HepG2 (cell line): ENCODE measurements around the gene MARVELD3. TPM values are rescaled to one million over a fixed set of nuclear protein-coding genes. Genes with fewer than 3 reads are reported as not detected.

Experiments used
- ATAC-seq: fragments of 200-7000 bp; cut with Tn5 transposase; 3 replicates; pipeline ENCODE4 v1.9.1; 2020; ENCODE audit warnings: mild to moderate bottlenecking, moderate library complexity
- BruUV-seq: library from RNA; stranded (reverse); fragments of 400-500 nt; replicated peaks from 2 replicates; lab custom pipeline; 2021; lab: Mats Ljungman, UMichigan
- CTCF ChIA-PET: fragments of 300-600 bp; formaldehyde crosslinking; extraction: SDS; loops from one replicate; lab custom pipeline; 2021; ENCODE audit warnings: low total read pairs, inconsistent platforms, low intra/inter-chr PET ratio; lab: Yijun Ruan, JAX
- POLR2A ChIA-PET: fragments of 350-600 bp; sonication (Branson Sonifier 250); formaldehyde crosslinking; loops from one replicate; lab custom pipeline; 2020; ENCODE audit warnings: antibody characterized with exemption, inconsistent platforms; lab: Yijun Ruan, JAX
- DNase-seq: peaks from one replicate; pipeline ENCODE4 v3.0.0-alpha.2; 2015; ENCODE audit warnings: low spot score
- FAIRE-seq: peaks from 3 replicates; lab custom pipeline; 2011; peaks lifted over from hg19 to GRCh38; lab: Jason Lieb, UNC
- H2AFZ ChIP-seq: one replicate; pipeline ENCODE4 v1.6.1; 2011; ENCODE audit warnings: low read length, inconsistent platforms
- H3K27ac ChIP-seq: fragments of 300-600 bp; 3 replicates; pipeline ENCODE4 v1.8.0; 2011; ENCODE audit warnings: mixed run types, mild to moderate bottlenecking, mixed read lengths, low read length, inconsistent platforms; ENCODE audit not compliant: insufficient read depth; ENCODE audit errors: extremely low read length
- H3K27me3 ChIP-seq, 2 experiments: fragments of 200-600 bp in 1 of 2; 2 replicates in 1 of 2; 3 replicates in 1 of 2; pipeline versions ENCODE4 v1.6.0 to v1.8.0; 2011; ENCODE audit warnings: low read length in 2 of 2, mild to moderate bottlenecking in 2 of 2, moderate library complexity in 2 of 2, inconsistent platforms in 1 of 2; ENCODE audit not compliant: insufficient read depth in 2 of 2, control insufficient read depth in 1 of 2
- H3K36me3 ChIP-seq, 2 experiments: fragments of 200-600 bp in 1 of 2; replicated peaks in 1 of 2; 2 replicates in 1 of 2; 3 replicates in 1 of 2; pipeline versions ENCODE4 v1.5.1 to v1.8.0; 2011; ENCODE audit warnings: low read length in 2 of 2, inconsistent platforms in 1 of 2; ENCODE audit not compliant: insufficient read depth in 2 of 2, control insufficient read depth in 1 of 2
- H3K4me1 ChIP-seq: 2 replicates; pipeline ENCODE4 v1.5.1; 2012; ENCODE audit warnings: low read length, inconsistent platforms; ENCODE audit not compliant: insufficient read depth
- H3K4me2 ChIP-seq: 2 replicates; pipeline ENCODE4 v1.6.0; 2011; ENCODE audit warnings: low read depth, low read length, inconsistent platforms
- H3K4me3 ChIP-seq, 3 experiments: fragments of 200-600 bp in 1 of 3; sonication (generic), shearing (Covaris generic) in 1 of 3; replicated peaks in 1 of 3; 2 replicates each; pipeline ENCODE4 v1.5.1; 2011 to 2016; ENCODE audit warnings: low read length in 3 of 3, inconsistent platforms in 2 of 3, low read depth in 2 of 3, mild to moderate bottlenecking in 2 of 3, control low read depth in 1 of 3, mixed read lengths in 1 of 3; ENCODE audit not compliant: insufficient read depth in 1 of 3
- H3K79me2 ChIP-seq: one replicate; pipeline ENCODE4 v1.6.1; 2011; ENCODE audit warnings: low read length, inconsistent platforms; ENCODE audit not compliant: insufficient read depth
- H3K9ac ChIP-seq: 2 replicates; pipeline ENCODE4 v1.6.0; 2011; ENCODE audit warnings: mild to moderate bottlenecking, low read depth, low read length, inconsistent platforms; ENCODE audit not compliant: insufficient read depth
- H3K9me3 ChIP-seq: 2 replicates; pipeline ENCODE4 v1.5.1; 2012; ENCODE audit warnings: mild to moderate bottlenecking, low read length
- H4K20me1 ChIP-seq: 2 replicates; pipeline ENCODE4 v1.6.0; 2011; ENCODE audit warnings: inconsistent platforms, mild to moderate bottlenecking, low read length, moderate library complexity; ENCODE audit not compliant: insufficient read depth
- BHLHE40 ChIP-seq: IDR thresholded peaks from 2 replicates; pipeline ENCODE4 v1.6.1; 2011; ENCODE audit warnings: low read length, improper control_type of control experiment
- CENPX ChIP-seq: sonication (generic); formaldehyde crosslinking; IDR thresholded peaks from 2 replicates; pipeline ENCODE4 v1.9.0; 2021; ENCODE audit warnings: mild to moderate bottlenecking, missing genetic modification reagents, moderate library complexity
- CREB1 ChIP-seq, 2 experiments: fragments of 450-650 bp in 1 of 2; IDR thresholded peaks; 2 replicates each; pipeline ENCODE4 v1.6.1; 2016 to 2017; ENCODE audit warnings: control low read depth in 1 of 2, mild to moderate bottlenecking in 1 of 2, missing compliant biosample characterization in 1 of 2, missing genetic modification characterization in 1 of 2
- DDIT3 ChIP-seq: sonication (generic); formaldehyde crosslinking; IDR thresholded peaks from 2 replicates; pipeline ENCODE4 v1.4.0; 2020; ENCODE audit warnings: mild to moderate bottlenecking, missing genetic modification reagents
- NFIB ChIP-seq: sonication (generic); formaldehyde crosslinking; IDR thresholded peaks from 2 replicates; pipeline ENCODE4 v1.9.0; 2021; ENCODE audit warnings: missing genetic modification reagents, mild to moderate bottlenecking, borderline replicate concordance
- PTBP1 ChIP-seq: fragments of 200-400 bp; formaldehyde crosslinking; IDR thresholded peaks from 2 replicates; pipeline ENCODE4 v1.6.1; 2018; ENCODE audit warnings: low read length, low read depth; ENCODE audit not compliant: poor library complexity, severe bottlenecking
- ZNF101 ChIP-seq: sonication (generic); formaldehyde crosslinking; IDR thresholded peaks from 2 replicates; pipeline ENCODE4 v1.4.0; 2020; ENCODE audit warnings: mild to moderate bottlenecking, low read depth, missing genetic modification reagents, borderline replicate concordance
- ZNF224 ChIP-seq: sonication (generic); formaldehyde crosslinking; IDR thresholded peaks from 2 replicates; pipeline ENCODE4 v1.5.0; 2020; ENCODE audit warnings: mild to moderate bottlenecking, missing genetic modification reagents
- ZNF414 ChIP-seq: sonication (generic); formaldehyde crosslinking; IDR thresholded peaks from 2 replicates; pipeline ENCODE4 v1.5.0; 2020; ENCODE audit warnings: missing genetic modification reagents
- ZNF460 ChIP-seq: sonication (generic); formaldehyde crosslinking; IDR thresholded peaks from 2 replicates; pipeline ENCODE4 v1.5.1; 2020; ENCODE audit warnings: missing genetic modification reagents, mild to moderate bottlenecking, borderline replicate concordance
- ZNF687 ChIP-seq: sonication (generic); formaldehyde crosslinking; IDR thresholded peaks from 2 replicates; pipeline ENCODE4 v1.5.1; 2020; ENCODE audit warnings: mild to moderate bottlenecking, missing genetic modification reagents, moderate library complexity
- ZNF782 ChIP-seq: sonication (generic); formaldehyde crosslinking; IDR thresholded peaks from 2 replicates; pipeline ENCODE4 v1.4.0; 2020; ENCODE audit warnings: missing genetic modification reagents, mild to moderate bottlenecking, borderline replicate concordance
- WGBS: methylation state at CpG from one replicate; pipeline ENCODE4 v1.1.6; 2017; ENCODE audit warnings: low lambda C conversion rate; 5-methylcytosine and 5-hydroxymethylcytosine counted together
- in situ Hi-C: cut with HindIII; loops from 2 replicates; pipeline ENCODE4 v1.10.0; 2017; ENCODE audit warnings: low pct_unique_long_range_greater_than_20kb; ENCODE audit not compliant: extremely low pct_ligation_motif_present
- intact Hi-C: fragments of 100-400 bp; cut with micrococcal nuclease; formaldehyde crosslinking; loops from one replicate; pipeline ENCODE4 v1.10.0; 2022; ENCODE audit not compliant: unreplicated experiment
- polyA plus RNA-seq, 8 experiments: library from polyadenylated mRNA; depleted of rRNA in 3 of 8; stranded (reverse) in 7 of 8; unstranded in 1 of 8; fragments of >200 nt; fragmentation: Illumina TruSeq in 4 of 8; extraction: Trizol in 4 of 8; gene quantifications; 2 replicates each; pipeline versions ENCODE4 v1.2.1 to v1.2.3, GENCODE V29; 2011 to 2016; ENCODE audit warnings: low read depth in 4 of 8, missing spikeins in 1 of 8, mixed read lengths in 1 of 8; ENCODE audit not compliant: insufficient read depth in 1 of 8
- total RNA-seq, 5 experiments: library from RNA; depleted of rRNA; stranded (reverse); fragments of >200 nt; fragmentation: Illumina TruSeq; extraction: Trizol; gene quantifications; 2 replicates each; pipeline ENCODE4 v1.2.3, GENCODE V29; 2016; ENCODE audit warnings: low read depth in 1 of 5
- TF ChIP-seq, protein P1 (sequence below): sonication (generic); formaldehyde crosslinking; IDR thresholded peaks from 2 replicates; pipeline ENCODE4 v1.5.1; 2020; ENCODE audit warnings: mild to moderate bottlenecking, missing genetic modification reagents, moderate library complexity
- TF ChIP-seq, protein P2 (sequence below): conservative IDR thresholded peaks from 2 replicates; pipeline ENCODE4 v1.6.1; 2018; ENCODE audit warnings: missing genetic modification reagents

The MARVELD3 gene
- total and polyA plus RNA-seq, 2 of the 13 experiments (the other 11 are each of a cell fraction or from before 2014, with no cell fraction given), result 4.8 to 5.6 TPM

GRCh38 chr16:71584543-71585317 is 41.3 kb upstream of the MARVELD3 start:
- ATAC-seq (no peak), DNase-seq (no peak), FAIRE-seq (no peak)
- Histone ChIP-seq H3K4me1 (peaks cover 78% of the 10 kb centered on the region), H3K4me3 (peak overlapping the region in 2 of 3 experiments; percentile 25 to 35; a peak in 5 of 6 replicates), H3K9ac (peak overlapping the region; percentile 59), H2AFZ (no peak overlapping the region), H3K27me3 (no peaks in the 10 kb centered on the region), H3K9me3 (no peaks in the 10 kb centered on the region), H3K79me2 (no peaks in the 10 kb centered on the region), H3K36me3 (no peaks in the 10 kb centered on the region), H4K20me1 (no peaks in the 10 kb centered on the region), H3K4me2 (peak overlapping the region; percentile 59), H3K27ac (peak overlapping the region; percentile 90)
- in situ Hi-C loops (no loop called here), intact Hi-C loops (loop anchor here (1.0 kb wide), 2 partner anchors 9 to 11 kb away; no protein-coding TSS in a partner anchor)
- CTCF ChIA-PET, result no interaction called here
- WGBS, result 57% methylated on average over 3 of the region's 3 CpGs
- BruUV-seq, result no TSS peak
- POLR2A ChIA-PET, result interaction anchor here (0.8 to 6.8 kb wide), 8 partner anchors 8 to 123 kb away, joined by 3 to 93 read pairs (median 16); partner anchors contain the start of genes TAT and ZNF23
- no peak for TF ChIP-seq NFIB (CRISPR knock-in tag)
- no peak for TF ChIP-seq CREB1 (IDR thresholded peaks at IDR 0.05)
- TF ChIP-seq CREB1 (CRISPR knock-in tag; IDR thresholded peaks at IDR 0.05), result 0 out of 2 replicates have a peak, but pooled peaks have one; percentile 15
- TF ChIP-seq, protein P1, sequence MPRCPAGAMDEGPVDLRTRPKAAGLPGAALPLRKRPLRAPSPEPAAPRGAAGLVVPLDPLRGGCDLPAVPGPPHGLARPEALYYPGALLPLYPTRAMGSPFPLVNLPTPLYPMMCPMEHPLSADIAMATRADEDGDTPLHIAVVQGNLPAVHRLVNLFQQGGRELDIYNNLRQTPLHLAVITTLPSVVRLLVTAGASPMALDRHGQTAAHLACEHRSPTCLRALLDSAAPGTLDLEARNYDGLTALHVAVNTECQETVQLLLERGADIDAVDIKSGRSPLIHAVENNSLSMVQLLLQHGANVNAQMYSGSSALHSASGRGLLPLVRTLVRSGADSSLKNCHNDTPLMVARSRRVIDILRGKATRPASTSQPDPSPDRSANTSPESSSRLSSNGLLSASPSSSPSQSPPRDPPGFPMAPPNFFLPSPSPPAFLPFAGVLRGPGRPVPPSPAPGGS (CRISPR knock-in tag), result 0 out of 2 replicates have a peak, but pooled peaks have one; percentile 32
- peak; percentile 14; the same call in 1 of the 2 replicates for TF ChIP-seq ZNF687
- TF ChIP-seq CENPX (CRISPR knock-in tag), result no peak
- TF ChIP-seq BHLHE40, result no peak
- peak; percentile 75; the same call in 1 of the 2 replicates for TF ChIP-seq ZNF460 (CRISPR knock-in tag)
- TF ChIP-seq DDIT3 (CRISPR knock-in tag), result no peak
- no peak for TF ChIP-seq ZNF414 (CRISPR knock-in tag)
- no peak for TF ChIP-seq PTBP1
- TF ChIP-seq ZNF224, result no peak; the same call in 1 of the 2 replicates
- no peak for TF ChIP-seq ZNF782
- TF ChIP-seq, protein P2, sequence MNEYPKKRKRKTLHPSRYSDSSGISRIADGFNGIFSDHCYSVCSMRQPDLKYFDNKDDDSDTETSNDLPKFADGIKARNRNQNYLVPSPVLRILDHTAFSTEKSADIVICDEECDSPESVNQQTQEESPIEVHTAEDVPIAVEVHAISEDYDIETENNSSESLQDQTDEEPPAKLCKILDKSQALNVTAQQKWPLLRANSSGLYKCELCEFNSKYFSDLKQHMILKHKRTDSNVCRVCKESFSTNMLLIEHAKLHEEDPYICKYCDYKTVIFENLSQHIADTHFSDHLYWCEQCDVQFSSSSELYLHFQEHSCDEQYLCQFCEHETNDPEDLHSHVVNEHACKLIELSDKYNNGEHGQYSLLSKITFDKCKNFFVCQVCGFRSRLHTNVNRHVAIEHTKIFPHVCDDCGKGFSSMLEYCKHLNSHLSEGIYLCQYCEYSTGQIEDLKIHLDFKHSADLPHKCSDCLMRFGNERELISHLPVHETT, result no peak; the same call in none of the 2 replicates
- no peak for TF ChIP-seq ZNF101 (CRISPR knock-in tag)
